Loucy (cell line): ENCODE results near the gene ZNRF1.

Experiments used
- H2AFZ ChIP-seq: fragments of 200-600 bp; sonication (generic); 2 replicates; pipeline ENCODE4 v1.6.0; 2016; ENCODE audit warnings: antibody characterized with exemption, mild to moderate bottlenecking, low read length, moderate library complexity
- H3F3A ChIP-seq: fragments of 200-600 bp; 2 replicates; pipeline ENCODE4 v1.6.0; 2016; ENCODE audit warnings: antibody characterized with exemption, low read depth, mild to moderate bottlenecking
- H3K27me3 ChIP-seq: fragments of 200-600 bp; sonication (generic); 2 replicates; pipeline ENCODE4 v1.6.1; 2014; ENCODE audit warnings: low read length, mild to moderate bottlenecking; ENCODE audit not compliant: insufficient read depth, poor library complexity, severe bottlenecking
- H3K36me3 ChIP-seq: fragments of 200-600 bp; sonication (generic); 2 replicates; pipeline ENCODE4 v1.6.1; 2016; ENCODE audit warnings: low read length; ENCODE audit not compliant: insufficient read depth
- H3K4me1 ChIP-seq: fragments of 200-600 bp; sonication (generic); 2 replicates; pipeline ENCODE4 v1.5.1; 2014; ENCODE audit warnings: low read length, mild to moderate bottlenecking; ENCODE audit not compliant: insufficient read depth, poor library complexity, severe bottlenecking
- H3K4me2 ChIP-seq: fragments of 200-600 bp; sonication (generic); 2 replicates; pipeline ENCODE4 v1.6.0; 2014; ENCODE audit warnings: antibody characterized with exemption, low read length, low read depth, mild to moderate bottlenecking; ENCODE audit not compliant: poor library complexity, severe bottlenecking
- H3K4me3 ChIP-seq: fragments of 200-600 bp; sonication (generic); 2 replicates; pipeline ENCODE4 v1.5.1; 2014; ENCODE audit warnings: low read length, mild to moderate bottlenecking, mixed read lengths; ENCODE audit not compliant: poor library complexity, severe bottlenecking
- H3K79me2 ChIP-seq: fragments of 200-600 bp; sonication (generic); 2 replicates; pipeline ENCODE4 v1.6.1; 2014; ENCODE audit warnings: low read length; ENCODE audit not compliant: insufficient read depth
- H3K9ac ChIP-seq: fragments of 200-600 bp; sonication (generic); 2 replicates; pipeline ENCODE4 v1.6.0; 2014; ENCODE audit warnings: mild to moderate bottlenecking, low read depth, low read length, moderate library complexity; ENCODE audit not compliant: poor library complexity, severe bottlenecking
- H3K9me2 ChIP-seq: fragments of 200-600 bp; sonication (generic); replicated peaks from 2 replicates; pipeline ENCODE4 v1.6.1; 2016; ENCODE audit warnings: low read depth, low read length, mixed read lengths
- H3K9me3 ChIP-seq: fragments of 200-600 bp; sonication (generic); 2 replicates; pipeline ENCODE4 v1.6.1; 2014; ENCODE audit warnings: mild to moderate bottlenecking, antibody characterized with exemption, low read length, low read depth; ENCODE audit not compliant: insufficient read depth
- H4K20me1 ChIP-seq: fragments of 200-600 bp; sonication (generic); 2 replicates; pipeline ENCODE4 v1.6.0; 2014; ENCODE audit warnings: antibody characterized with exemption, low read length, mild to moderate bottlenecking; ENCODE audit not compliant: insufficient read depth, poor library complexity, severe bottlenecking
- EZH2phosphoT487 ChIP-seq: fragments of 200-600 bp; IDR thresholded peaks from 2 replicates; pipeline ENCODE4 v1.6.1; 2018; ENCODE audit warnings: antibody characterized with exemption, mild to moderate bottlenecking, moderate library complexity, borderline replicate concordance
- TF ChIP-seq, protein P1 (sequence below): fragments of 200-600 bp; sonication (generic); conservative IDR thresholded peaks from 2 replicates; pipeline ENCODE4 v1.5.1; 2014; ENCODE audit warnings: mild to moderate bottlenecking, antibody characterized with exemption, low read length

The ZNRF1 gene

DNA sequence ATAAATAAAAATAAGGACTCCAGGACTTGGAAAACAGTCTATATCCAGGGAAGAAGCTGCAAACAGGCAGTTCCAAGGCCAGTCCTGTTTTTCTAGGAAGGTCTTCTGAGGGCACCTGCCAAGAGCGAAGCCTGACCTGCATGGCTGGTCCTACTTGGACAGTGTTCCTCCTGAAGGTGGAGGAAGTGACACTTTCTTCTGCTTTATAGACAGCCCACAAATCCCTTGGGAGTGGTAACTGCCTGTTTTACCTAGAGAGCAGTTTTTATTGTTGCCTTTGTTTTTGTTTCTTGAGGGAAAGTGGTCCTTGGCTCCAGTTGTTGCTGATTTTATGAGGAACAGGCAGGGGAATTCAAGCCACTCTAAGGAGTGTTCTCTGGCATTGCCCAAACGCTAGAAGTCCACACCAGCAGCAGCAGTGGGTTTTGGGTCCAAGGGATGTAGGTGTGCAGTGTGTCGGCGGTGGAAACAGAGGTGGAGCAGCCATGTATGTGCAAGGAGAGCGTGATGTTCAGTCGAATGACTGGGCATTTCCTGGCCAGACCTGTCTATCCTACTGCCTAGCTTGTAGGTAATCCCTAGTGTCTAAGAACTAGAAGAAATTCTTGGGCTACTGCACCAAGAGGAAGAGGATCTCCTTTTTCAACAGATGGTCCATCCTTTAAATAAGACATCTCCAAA lies 82.5 kb downstream of the ZNRF1 start:
- peaks cover 89% of the 10 kb centered on the region for H3K4me1 ChIP-seq

DNA sequence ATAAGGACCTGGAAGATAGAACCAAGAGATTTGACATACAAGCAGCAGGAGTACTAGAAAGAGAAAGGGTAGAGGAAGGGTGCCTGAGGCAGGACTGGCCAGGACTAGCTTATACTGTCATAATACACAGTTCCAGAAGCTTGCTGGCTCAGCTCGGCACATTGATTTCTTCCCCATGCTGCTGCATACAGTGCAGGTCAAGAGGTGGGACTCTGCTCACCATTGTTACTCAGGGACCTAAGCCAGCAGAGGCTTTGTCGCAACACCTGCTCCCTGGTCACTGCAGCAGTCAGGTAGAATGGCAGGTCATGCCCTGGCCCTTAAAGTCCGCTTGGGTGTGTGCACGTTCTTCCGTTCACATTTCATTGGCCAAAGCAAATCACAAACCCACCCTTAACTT lies 85.0 kb downstream of the ZNRF1 start:
- H3K27me3 ChIP-seq: no peaks in the 10 kb centered on the region
- H3F3A ChIP-seq: no peaks in the 10 kb centered on the region
- peaks cover 52% of the 10 kb centered on the region for H3K36me3 ChIP-seq
- H3K4me2 ChIP-seq: no peak overlapping the region
- TF ChIP-seq, protein P1, sequence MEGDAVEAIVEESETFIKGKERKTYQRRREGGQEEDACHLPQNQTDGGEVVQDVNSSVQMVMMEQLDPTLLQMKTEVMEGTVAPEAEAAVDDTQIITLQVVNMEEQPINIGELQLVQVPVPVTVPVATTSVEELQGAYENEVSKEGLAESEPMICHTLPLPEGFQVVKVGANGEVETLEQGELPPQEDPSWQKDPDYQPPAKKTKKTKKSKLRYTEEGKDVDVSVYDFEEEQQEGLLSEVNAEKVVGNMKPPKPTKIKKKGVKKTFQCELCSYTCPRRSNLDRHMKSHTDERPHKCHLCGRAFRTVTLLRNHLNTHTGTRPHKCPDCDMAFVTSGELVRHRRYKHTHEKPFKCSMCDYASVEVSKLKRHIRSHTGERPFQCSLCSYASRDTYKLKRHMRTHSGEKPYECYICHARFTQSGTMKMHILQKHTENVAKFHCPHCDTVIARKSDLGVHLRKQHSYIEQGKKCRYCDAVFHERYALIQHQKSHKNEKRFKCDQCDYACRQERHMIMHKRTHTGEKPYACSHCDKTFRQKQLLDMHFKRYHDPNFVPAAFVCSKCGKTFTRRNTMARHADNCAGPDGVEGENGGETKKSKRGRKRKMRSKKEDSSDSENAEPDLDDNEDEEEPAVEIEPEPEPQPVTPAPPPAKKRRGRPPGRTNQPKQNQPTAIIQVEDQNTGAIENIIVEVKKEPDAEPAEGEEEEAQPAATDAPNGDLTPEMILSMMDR: no peak
- no peak for TF ChIP-seq EZH2phosphoT487
- H3K4me1 ChIP-seq: peaks cover 91% of the 10 kb centered on the region
- H3K9me3 ChIP-seq: no peaks in the 10 kb centered on the region
- no peak overlapping the region for H2AFZ ChIP-seq
- H3K9me2 ChIP-seq: no peaks in the 10 kb centered on the region
- no peak overlapping the region for H3K4me3 ChIP-seq
- peaks cover 100% of the 10 kb centered on the region for H3K79me2 ChIP-seq
- peak overlapping the region; percentile 24 for H3K9ac ChIP-seq
- H4K20me1 ChIP-seq: peaks cover 80% of the 10 kb centered on the region

More for the DNA sequence above, 82.5 kb downstream of the ZNRF1 start:
- H3K4me2 ChIP-seq: peak overlapping the region; percentile 23
- H3K27me3 ChIP-seq: no peaks in the 10 kb centered on the region
- no peaks in the 10 kb centered on the region for H3K9me2 ChIP-seq
- TF ChIP-seq, protein P1: no peak
- no peak for TF ChIP-seq EZH2phosphoT487
- H3K36me3 ChIP-seq: peaks cover 47% of the 10 kb centered on the region
- peak overlapping the region; percentile 24 for H3K9ac ChIP-seq
- H3K79me2 ChIP-seq: peaks cover 100% of the 10 kb centered on the region
- H3K9me3 ChIP-seq: no peaks in the 10 kb centered on the region
- H3K4me3 ChIP-seq: no peak overlapping the region
- H4K20me1 ChIP-seq: peaks cover 55% of the 10 kb centered on the region
- no peak overlapping the region for H2AFZ ChIP-seq
- H3F3A ChIP-seq: peaks cover 7% of the 10 kb centered on the region

DNA sequence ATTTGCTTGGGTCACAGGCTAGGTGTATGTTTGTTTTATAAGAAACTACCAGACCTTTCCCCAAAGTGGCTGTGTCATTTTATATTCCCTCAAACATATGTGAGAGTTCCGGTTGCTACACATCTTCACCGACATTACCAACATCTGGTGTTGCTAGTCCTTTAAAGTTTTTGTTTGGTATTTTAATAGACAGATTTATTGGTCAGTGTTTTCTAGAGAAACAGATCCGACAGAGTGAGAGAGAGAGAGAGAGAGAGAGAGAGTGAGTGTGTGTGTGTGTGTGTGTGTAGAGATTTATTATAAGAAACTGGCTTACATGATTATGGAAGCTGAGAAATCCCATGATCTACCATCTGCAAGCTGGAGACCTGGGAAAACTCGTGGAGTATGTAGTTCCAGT lies 86.7 kb downstream of the ZNRF1 start:
- Histone ChIP-seq H3K9ac (peak overlapping the region; percentile 64), H3K4me2 (no peak overlapping the region), H3K4me1 (peaks cover 92% of the 10 kb centered on the region), H3K36me3 (peaks cover 62% of the 10 kb centered on the region), H3K4me3 (no peak overlapping the region), H3K27me3 (no peaks in the 10 kb centered on the region), H3K9me2 (no peaks in the 10 kb centered on the region), H3K79me2 (peaks cover 100% of the 10 kb centered on the region), H3K9me3 (no peaks in the 10 kb centered on the region), H3F3A (no peaks in the 10 kb centered on the region), H2AFZ (no peak overlapping the region), H4K20me1 (peaks cover 93% of the 10 kb centered on the region)
- TF ChIP-seq EZH2phosphoT487: no peak
- TF ChIP-seq, protein P1: no peak
